ENCODE measurements around the gene KLHDC2.
"Not testable (repeated sequence)": the region's sequence is repeated elsewhere in the genome, so short reads cannot be mapped to it uniquely, and the experiment has no call there.

The KLHDC2 gene

GRCh38 chr14:49767571-49768300, at the start of gene KLHDC2:
KLHDC2 (plus strand) TSS chr14:49768153; CDS start chr14:49768469, 316 bp downstream.
- peak; percentile 94 for DNase-seq (ENCODE audit: low spot score)

GRCh38 chr14:49720744-49721143, 47.2 kb upstream of the KLHDC2 start:
- no peak for DNase-seq (ENCODE audit: low spot score)

- DNase-seq (ENCODE audit: low spot score): not testable (repeated sequence)
These were observed 46.1 kb upstream of the KLHDC2 start for GRCh38 chr14:49721733-49722435.

- DNase-seq (ENCODE audit: low spot score): no peak
These were observed 40.8 kb upstream of the KLHDC2 start for GRCh38 chr14:49727171-49727570.

GRCh38 chr14:49732896-49733295, 35.1 kb upstream of the KLHDC2 start:
- no peak for DNase-seq (ENCODE audit: low spot score)

- DNase-seq (ENCODE audit: low spot score): no peak
These were observed 34.1 kb upstream of the KLHDC2 start for GRCh38 chr14:49733836-49734235.

- not testable (repeated sequence) for DNase-seq (ENCODE audit: low spot score)
These were observed 32.3 kb upstream of the KLHDC2 start for GRCh38 chr14:49735669-49736068.

- DNase-seq (ENCODE audit: low spot score): no peak
These were observed 22.8 kb upstream of the KLHDC2 start for GRCh38 chr14:49745191-49745590.

- DNase-seq (ENCODE audit: low spot score): not testable (repeated sequence)
These were observed 21.5 kb upstream of the KLHDC2 start for GRCh38 chr14:49746476-49746875.

GRCh38 chr14:49754570-49755097, 13.3 kb upstream of the KLHDC2 start:
- no peak for DNase-seq (ENCODE audit: low spot score)

GRCh38 chr14:49755378-49755777, 12.6 kb upstream of the KLHDC2 start:
- no peak for DNase-seq (ENCODE audit: low spot score)

- DNase-seq (ENCODE audit: low spot score): no peak
These were observed 6.0 kb upstream of the KLHDC2 start for GRCh38 chr14:49761839-49762551.

- peak; percentile 12 for DNase-seq (ENCODE audit: low spot score)
These were observed 1.1 kb upstream of the KLHDC2 start for GRCh38 chr14:49766839-49767238.

GRCh38 chr14:49767270-49767570, 733 bp upstream of the KLHDC2 start:
- DNase-seq (ENCODE audit: low spot score): no peak

GRCh38 chr14:49768301-49769121, 558 bp downstream of the KLHDC2 start:
- peak; percentile 61 for DNase-seq (ENCODE audit: low spot score)

- peak; percentile 51 for DNase-seq (ENCODE audit: low spot score)
These were observed 1.2 kb downstream of the KLHDC2 start for GRCh38 chr14:49769171-49769570.

GRCh38 chr14:49769581-49770211, 1.7 kb downstream of the KLHDC2 start:
- DNase-seq (ENCODE audit: low spot score): no peak

GRCh38 chr14:49770212-49770817, 2.4 kb downstream of the KLHDC2 start:
- DNase-seq (ENCODE audit: low spot score): no peak

GRCh38 chr14:49771691-49772090, 3.7 kb downstream of the KLHDC2 start:
- DNase-seq (ENCODE audit: low spot score): not testable (repeated sequence)

GRCh38 chr14:49774106-49774505, 6.2 kb downstream of the KLHDC2 start:
- DNase-seq (ENCODE audit: low spot score): no peak

- DNase-seq (ENCODE audit: low spot score): no peak
These were observed 10.5 kb downstream of the KLHDC2 start for GRCh38 chr14:49778421-49778820.
